Activated CD4-positive, alpha-beta T cell treated with anti-CD3 and anti-CD28 coated beads, Interleukin-2, Interleukin-4, amounts not matched to agents 100 ng/mL and 50 ng/mL, durations not matched to agents 16 hours and 8 hours (primary cell): ENCODE data around the gene CXCR4.

ENCODE experiments used
- DNase-seq: peaks from one replicate; pipeline ENCODE4 v3.0.0-alpha.2; 2020; ENCODE audit warnings: low spot score

The CXCR4 gene

DNA sequence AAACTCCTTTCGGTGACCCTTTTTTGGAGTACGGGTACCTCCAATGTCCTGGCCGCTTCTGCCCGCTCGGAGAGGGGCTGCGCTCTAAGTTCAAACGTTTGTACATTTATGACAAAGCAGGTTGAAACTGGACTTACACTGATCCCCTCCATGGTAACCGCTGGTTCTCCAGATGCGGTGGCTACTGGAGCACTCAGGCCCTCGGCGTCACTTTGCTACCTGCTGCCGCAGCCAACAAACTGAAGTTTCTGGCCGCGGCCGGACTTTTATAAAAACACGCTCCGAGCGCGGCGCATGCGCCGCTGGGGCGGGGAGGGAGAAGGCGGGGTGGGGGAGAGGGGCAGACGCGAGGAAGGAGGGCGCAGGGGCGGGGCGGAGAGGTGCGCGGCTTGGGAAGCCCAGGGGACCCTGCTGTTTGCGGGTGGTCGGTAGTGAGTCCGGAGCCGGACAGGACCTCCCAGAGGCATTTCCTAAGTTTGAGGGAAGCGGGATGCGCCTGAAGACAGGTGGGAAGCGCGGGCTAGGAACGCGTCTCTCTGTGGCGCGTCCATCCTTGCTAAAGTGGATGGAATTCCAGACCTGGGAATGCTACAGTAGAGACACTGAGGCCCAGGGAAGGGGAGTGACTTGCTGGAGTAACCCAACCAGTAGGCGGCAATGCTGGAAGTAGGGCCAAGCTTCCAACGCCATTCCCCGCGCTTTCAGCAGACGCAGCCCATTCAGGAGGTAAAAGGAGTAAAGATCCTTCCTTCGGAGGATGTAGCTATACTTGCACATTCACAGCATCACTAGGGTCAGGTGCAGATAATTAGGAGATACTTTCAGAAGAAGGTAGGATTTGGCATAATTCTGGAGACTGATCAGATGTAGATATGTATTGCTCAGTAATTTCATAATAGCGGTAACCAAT, at the start of gene CXCR4:
Gene CXCR4 (minus strand): TSS at position 241 of the 910 bp plus-strand sequence. CDS start 89 bp downstream, at position 152.
- peak; percentile 85 for DNase-seq

DNA sequence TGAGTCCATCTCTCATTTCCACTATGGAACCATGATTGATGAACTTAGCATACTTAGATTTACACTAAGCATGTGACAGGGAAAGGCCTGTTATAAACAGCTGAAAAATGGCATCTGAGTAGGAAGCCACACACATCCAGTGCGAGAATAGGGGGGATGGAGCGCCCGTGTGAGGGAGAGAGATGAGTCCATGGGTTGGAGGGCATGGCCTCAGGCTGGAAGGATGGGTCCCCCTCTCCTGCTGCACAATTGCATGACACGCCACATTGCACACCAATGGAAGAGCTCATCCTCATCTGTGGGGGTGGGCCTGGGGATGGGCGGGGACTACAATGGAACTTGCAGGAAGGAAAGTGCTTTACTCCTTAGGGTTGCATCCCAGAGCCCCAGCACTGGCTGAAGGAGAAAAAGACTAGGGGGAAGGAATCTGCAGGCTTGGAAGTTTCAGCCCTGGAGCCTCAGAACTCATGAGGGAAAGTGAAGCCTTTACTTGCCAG, 46.4 kb upstream of the CXCR4 start:
- no peak for DNase-seq

DNA sequence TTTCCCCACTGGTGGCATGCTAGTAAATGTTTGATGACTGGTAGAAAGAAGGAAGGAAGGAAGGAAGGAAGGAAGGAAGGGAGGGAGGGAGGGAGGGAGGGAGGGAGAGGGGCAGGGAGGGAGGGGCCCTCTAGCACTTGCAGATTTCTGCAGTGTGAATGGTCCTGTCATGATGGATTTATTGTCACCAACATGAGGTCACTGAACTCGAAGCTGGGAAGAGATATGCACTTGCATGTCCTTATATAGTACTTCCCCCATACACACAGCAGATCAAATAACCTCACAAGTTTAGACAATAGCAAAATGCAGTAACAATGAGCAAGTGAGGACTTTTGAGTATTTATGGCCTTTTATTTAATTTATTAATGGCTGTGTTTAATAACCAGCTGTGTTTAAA, 44.5 kb upstream of the CXCR4 start:
- DNase-seq = no peak

DNA sequence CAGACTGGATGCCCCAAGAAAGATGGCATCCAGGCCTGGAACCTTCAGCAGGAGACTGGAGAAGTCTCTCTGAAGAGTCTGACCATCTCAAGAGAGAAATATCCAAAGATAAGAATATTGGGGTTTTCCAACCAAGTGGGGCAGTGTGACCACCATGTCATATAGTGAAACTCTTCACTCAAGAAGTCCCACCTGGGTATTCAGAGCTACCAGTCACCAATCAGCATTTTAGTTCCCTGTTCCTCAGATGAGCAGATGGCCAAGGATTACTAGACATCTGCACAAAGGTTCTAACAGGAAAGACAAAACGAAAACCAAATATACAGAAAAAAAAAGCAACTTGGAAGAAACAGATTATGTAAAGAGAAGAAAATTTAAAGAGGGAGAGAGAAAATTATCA, 38.5 kb upstream of the CXCR4 start:
- no peak for DNase-seq

DNA sequence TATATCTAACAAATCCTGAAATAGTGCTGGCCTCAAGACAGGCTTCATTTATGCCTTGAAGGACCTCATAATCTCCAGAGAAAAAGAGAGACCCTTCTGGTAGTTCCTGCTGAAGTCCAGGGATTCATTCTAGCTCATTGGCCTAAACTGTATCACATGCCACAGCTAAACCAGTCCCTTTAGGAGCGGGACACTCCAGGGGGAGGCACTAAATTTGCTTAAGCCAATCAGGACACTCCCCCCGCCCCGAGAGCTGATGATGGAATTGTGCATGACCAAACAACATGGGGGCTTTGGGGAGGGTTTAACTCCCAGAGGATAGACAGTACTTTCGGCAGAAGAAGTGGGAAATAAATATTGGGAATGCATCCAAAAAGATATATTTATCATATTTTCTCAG, 36.4 kb upstream of the CXCR4 start:
- DNase-seq = no peak

DNA sequence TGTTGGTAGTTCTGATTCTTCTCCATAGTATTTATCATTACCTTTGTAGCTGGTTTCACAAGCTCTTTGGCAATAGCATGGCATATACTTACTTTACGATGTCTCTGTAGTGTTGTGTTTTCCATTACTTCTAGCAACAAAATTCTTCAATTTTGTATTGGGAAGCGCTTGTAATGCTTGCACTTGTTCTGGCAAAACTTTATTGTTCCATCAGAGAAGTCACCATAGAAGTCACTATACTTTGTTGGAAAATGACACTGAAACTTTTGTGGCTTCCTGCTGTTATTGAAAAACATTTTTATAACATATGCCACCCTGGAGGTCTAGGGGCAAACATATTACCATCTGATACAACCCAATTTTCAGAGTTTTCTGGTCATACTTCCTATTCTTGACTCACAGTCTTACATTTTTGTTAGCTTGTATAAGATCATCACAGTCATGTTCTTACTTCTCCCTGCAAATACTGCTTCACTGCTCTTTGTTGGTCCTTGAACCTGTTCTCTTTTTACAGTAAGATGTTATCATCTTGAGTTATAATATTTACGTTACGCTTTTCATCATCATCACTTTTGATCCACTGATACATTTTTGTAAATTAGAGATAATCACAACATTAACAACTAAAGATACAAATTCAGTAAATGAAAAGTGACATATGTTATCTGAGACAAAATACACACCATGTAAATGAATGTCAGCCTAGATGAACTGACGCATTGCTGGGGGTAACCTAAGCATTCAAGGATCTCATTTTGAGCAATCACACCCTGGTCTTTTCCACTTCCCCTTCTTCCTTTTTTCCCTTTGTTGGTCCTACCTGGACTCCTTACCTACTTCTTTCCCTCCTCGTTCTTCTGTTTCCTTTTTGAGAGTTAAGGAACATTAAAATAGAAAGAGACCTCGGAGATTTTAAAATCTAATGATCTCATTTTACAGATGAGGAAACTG, 33.3 kb upstream of the CXCR4 start:
- DNase-seq = no peak

DNA sequence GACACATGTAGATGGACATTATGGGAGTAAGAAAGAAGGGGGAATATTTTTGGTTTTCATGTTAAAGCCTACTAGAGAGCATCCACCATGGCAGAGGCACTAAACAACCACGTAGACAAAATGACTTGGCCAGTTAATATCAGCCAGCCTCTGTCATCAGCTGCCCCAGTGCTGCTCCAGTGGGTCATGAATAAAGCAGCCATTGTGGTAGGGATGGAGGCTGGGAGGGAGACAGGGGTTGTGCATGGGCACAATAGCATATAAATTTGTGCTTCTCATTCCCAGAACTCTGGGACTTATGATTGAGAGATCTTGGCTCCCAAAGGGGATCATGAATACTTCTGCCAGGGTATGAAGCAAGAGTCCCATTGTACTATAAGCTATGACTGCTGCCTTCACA, 31.1 kb upstream of the CXCR4 start:
- no peak for DNase-seq

DNA sequence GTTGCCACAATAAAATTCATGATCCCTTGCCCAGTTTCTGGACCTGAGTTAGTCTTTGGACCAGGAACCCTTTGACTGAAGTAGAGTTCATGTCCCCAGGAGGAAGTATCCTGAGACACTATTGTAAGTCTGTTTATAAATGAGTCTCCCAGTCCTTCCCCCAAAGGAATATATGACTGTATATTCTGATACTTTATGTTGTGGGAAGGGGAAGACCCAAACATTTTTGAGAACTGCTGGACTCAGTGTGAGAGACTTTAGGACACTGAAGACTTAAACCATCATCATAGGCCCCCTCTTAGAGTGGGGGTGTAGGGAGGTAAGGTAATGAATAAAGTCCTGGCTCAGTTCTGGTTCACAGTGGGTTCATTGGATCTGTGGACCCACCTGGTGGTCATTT, 28.6 kb upstream of the CXCR4 start:
- no peak for DNase-seq

DNA sequence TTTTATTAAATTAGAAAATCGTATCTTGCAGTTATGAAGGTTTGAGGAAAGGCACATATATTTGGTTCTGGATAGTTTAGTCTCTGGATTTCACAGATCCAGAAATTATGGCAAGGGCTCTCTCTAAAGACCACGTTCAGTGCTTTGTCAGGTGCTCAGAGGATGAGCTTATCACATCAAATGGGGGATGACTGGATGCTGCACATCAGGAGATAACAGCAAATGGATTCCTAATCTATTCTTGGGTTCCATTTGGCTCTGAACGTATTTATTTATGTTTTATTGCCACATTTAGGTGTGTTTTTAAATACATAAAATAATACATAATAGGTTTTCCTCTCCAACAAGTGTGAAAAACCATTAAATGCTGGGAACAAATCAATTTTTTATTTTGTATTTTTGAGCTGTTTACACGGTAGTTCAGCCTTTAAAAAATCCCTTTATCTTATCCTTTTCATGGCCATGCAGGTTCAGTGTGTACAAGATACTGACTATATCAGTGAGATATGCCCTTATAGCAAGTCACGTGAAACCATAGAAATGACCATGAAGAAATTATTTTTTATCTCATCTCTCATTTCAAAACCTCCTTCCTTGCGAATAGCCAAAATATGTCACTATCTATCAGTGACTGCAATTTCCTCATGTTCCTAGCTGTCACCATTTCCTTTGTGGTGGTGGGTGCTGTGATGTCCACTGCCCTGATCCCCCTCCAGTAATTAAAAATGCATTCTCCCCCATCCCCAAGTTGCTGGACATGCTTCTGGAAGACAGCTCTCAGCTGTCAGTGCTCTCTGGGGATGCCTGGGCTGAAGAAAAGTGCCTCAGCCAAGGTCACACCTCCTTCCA, 25.9 kb upstream of the CXCR4 start:
- DNase-seq = no peak

DNA sequence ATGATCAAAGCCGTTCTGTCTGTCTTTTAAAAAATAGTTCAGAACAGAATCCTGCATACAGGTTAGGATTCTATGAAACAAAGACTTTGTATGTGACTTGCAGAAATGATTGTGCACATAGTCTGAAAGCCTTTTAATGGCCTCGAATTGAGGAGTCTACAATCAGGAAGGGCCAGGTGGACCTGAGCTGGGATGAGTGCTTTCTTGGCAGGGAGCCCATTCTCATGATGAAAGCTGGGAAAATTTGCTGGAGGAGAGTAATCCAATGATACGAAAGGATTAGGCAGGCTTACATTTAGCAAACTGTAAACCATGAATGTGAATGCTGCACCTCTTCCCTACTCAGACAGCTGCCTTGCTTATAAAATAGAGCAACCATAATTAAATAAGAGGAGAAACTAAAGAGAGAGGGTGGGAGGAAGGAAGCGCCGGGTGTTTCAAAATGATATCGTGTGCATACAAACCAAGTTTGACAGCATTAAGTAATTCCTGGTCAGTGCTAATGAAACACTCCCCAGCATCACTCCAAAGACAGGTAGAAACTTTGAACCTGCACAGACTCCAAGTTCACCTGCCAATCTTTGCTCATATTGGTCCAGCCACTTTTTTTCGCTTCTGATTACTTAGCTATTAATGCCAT, 23.7 kb upstream of the CXCR4 start:
- DNase-seq = no peak

DNA sequence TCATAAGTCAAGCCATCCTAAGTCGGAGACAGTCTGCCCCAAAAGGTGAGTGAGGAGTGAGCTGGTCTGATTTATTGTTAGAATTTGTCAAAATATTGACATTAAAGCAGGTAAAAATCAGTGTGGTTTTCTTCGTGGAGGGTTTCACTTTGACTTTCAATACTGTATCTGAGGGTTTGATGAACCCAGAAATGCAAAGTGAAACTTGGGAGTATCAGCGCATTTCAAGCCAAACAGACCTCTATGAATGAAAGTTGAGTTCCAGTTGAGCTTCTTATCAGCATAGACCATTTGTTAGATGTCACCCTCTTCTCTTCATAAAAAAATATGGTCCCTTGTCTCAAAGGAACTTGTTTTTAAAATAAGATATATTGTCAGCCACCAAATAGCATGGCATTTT, 21.7 kb upstream of the CXCR4 start:
- peak; percentile 53 for DNase-seq

DNA sequence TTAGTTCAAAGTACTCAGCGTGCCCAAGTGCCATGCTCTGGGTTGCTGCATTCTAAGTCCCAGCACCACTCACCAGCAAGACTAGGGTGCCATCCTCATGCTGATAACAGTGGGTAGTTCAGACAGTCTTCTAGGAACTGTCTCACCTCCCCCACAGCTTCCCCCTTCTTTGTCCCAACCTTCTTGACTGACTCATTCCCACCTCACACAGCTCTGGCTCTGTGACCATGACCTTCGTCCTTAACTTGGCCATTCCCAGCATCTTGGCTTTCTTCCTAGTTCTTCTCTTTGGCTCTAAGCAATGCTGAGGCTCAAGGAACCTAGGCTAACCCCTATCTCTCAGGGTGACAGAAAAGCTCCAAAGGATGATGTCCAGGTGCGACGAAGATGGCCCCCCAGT, 20.0 kb upstream of the CXCR4 start:
- DNase-seq = no peak

DNA sequence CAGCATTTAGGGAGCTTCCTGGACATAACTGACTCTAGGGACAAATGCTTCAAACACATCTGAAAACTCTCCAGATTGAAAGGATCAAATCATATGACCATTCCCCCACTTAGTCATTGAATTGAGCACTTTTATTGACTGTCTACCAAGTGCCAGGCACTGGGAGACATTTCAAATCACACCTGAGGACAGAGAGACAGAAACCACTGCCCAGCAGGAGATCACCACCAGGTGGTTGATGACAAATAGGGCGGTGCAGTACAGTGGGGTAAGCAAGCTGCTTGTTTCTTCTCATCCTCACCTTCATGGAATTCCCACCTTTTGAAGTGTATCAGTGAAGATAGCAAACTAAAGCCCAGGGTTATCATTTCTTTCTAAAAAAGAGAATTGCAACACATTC, 19.0 kb upstream of the CXCR4 start:
- DNase-seq = no peak

DNA sequence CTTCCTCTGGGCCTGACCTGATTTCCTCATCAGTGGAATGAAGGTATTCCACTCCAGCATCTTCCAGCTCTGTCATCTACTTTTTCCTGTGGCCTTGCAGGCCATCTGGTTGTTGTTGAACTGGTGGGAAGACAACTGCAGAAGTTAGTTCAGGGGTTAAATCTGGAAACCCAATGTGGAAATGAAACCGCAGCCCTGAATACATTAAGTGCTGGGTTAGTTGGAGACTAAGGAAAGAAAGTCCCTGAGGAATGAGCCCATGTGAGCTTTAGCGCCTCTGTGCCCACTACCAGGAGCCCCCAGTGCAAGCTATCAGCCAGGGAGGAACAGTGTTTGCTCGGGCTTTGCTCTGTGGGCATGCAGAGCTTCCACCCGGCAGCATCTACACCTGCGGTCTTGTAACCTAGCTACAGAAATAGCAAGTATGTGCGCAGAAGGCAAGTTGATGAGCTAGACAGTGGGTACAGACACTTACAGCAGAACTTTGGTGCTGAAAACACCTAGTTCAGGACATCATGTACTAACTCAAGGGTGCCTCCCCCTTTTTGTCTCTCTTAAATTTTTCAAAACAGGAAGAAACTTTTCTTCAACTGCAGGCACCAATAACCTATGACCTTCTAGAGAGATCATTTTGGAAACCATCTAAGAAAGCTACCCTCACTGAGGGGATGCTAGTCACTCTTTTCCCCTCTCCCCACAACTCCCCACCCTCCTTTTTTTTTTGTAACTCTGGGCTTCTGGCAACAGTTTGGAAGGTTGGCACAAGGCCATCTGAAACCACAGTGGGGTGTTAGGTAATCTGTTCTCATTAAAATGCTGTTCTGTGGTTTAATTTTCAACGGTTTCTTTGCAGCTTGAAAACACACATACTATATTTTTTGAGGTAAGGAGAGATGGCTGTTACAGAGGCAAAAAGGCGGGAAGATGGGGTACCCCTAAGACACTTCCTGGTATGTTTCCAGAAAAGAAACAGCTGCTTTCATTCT, 18.3 kb upstream of the CXCR4 start:
- DNase-seq = peak; percentile 61

DNA sequence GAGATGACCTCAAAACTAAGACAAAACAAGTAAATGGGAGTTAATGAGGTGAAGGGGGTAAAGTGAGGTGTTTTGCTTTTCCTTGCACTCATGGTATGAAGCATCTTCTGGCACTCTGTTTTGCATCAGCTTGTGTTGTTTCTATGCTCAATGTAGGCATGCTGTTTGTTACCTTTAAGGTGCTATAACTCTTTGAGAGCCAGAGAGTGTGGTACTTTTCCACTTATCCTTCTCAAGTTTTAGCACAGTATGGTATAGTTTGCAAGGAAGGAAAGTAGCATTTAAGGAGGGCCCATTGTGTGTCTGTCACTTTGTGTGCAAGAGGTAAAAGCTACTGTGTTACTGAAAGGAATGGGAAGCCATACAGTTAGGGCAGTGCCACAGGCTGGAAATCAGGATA, 17.5 kb upstream of the CXCR4 start:
- DNase-seq = no peak

DNA sequence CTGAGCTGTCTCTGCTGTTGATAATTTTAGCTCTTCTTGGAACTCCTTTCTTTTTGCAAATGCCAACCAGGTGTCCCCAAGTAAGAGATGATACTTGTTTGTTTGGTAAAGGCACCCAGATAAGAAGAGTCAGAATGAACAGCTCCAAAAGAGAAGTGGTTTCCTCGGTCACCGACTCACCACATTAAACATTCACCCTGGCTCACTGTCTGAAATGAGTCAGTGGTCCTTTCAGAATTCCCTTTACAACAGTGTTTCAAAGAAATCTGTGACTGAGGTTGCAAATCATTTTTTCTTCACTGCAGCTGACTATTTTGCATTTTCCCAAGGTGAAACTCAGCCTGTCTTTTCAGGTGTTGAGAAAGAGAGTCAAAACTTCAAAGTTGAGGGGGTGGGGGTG, 16.2 kb upstream of the CXCR4 start:
- DNase-seq = peak; percentile 78

DNA sequence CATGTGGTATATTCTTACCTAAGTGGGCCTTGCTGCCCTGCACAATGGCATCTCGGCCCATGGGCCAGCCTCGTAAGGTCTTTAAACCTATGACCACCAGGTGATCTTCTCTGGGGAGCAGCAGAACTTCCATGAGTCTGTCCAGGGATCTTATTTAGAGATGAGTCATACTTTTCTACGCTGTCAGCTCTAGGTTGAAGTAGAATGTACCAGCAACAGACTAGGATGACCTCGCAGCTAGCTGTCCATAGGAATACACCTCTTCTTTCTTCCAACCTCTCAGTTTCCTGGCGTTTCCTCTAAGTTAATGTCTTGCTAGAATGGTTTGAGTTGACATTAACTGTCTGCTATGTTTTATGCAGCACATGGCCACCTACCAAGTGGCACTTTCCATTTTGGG, 15.6 kb upstream of the CXCR4 start:
- DNase-seq = no peak

DNA sequence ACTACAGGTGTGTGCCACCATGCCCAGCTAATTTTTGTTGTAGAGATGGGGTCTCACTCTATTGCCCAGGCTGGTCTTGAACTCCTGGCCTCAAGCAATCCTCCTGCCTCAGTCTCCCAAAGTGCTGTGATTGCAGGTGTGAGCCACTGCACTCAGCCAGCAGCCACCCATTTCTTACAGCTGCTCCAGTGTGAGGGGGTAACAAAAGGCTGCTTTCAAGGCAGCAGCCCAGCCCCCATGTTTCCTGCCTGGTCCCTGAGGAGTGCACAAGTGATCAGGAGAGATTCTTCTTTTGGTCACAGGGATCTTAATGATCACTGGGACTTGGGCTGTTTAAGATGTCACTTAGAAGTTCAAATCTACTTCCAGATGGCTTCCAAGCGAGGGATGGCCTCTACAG, 15.2 kb upstream of the CXCR4 start:
- no peak for DNase-seq

DNA sequence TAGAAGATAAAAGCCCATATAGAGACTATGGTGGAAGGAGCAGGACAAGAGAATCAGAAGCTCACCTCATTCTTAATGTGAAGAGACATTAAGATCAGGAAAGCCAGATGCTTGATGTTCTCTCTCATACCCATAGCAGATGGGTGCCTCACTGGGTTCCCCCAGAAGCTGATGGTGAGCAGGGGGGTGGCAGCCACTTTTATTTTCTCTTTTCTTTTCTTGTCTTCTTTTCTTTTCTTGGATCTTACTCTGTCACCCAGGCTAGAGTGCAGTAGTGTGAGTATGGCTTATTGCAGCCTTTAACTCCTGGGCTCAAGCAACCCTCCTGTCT, 14.8 kb upstream of the CXCR4 start:
- no peak for DNase-seq
